ENCODE results near the gene STIM2. TPM values are rescaled to one million over a fixed set of nuclear protein-coding genes. Genes with fewer than 3 reads are reported as not detected.

The STIM2 gene
- total and polyA plus RNA-seq, 9 of the 15 experiments (the other 6 are each of a cell fraction or from before 2014, with no cell fraction given), result 7.2 to 26.8 (median 15.4) TPM

- TF ChIP-seq NR1H2 (CRISPR knock-in tag; IDR thresholded peaks at IDR 0.05) (no peak), EGR1 (conservative IDR thresholded peaks at IDR 0.05) (no peak), TCF15 (CRISPR knock-in tag; IDR thresholded peaks at IDR 0.05) (no peak), SAFB (IDR thresholded peaks at IDR 0.05; ENCODE audit: borderline replicate concordance, low read depth, low read length) (no peak), POLR2B (IDR thresholded peaks at IDR 0.05; ENCODE audit: low read depth, partially characterized antibody) (no peak), NFXL1 (CRISPR knock-in tag; IDR thresholded peaks at IDR 0.05) (no peak), CTCF (IDR thresholded peaks at IDR 0.05 in 2 of 3, conservative IDR thresholded peaks at IDR 0.05 in 1 of 3; ENCODE audit: insufficient read depth in 2 of 3, low read depth in 1 of 3, low read length in 3 of 3) (peak; percentile 62 to 82 (median 75)), ZNF444 (CRISPR knock-in tag; IDR thresholded peaks at IDR 0.05) (no peak), YBX1 (IDR thresholded peaks at IDR 0.05) (no peak), PHTF2 (CRISPR knock-in tag; IDR thresholded peaks at IDR 0.05) (no peak), ZBTB1 (CRISPR knock-in tag; IDR thresholded peaks at IDR 0.05; ENCODE audit: borderline replicate concordance, low read depth) (no peak), ZNF24 (IDR thresholded peaks at IDR 0.05) (no peak), ZNF253 (CRISPR knock-in tag; conservative IDR thresholded peaks at IDR 0.05) (no peak), FOXP1 (CRISPR knock-in tag; IDR thresholded peaks at IDR 0.05) (no peak), LARP7 (IDR thresholded peaks at IDR 0.05) (no peak), ZNF232 (CRISPR knock-in tag; IDR thresholded peaks at IDR 0.05) (no peak), DEAF1 (CRISPR knock-in tag; IDR thresholded peaks at IDR 0.05) (peak; percentile 73; the same call in 1 of the 2 replicates)
Measured at GRCh38 chr4:27010334-27010940, 149.8 kb downstream of the STIM2 start (continued).

Measured in K562 (cell line).